NCI-H128 (cell line): ENCODE data around the gene GRIP2.

ENCODE experiments used
- DNase-seq: peaks from one replicate; lab custom pipeline; 2025; ENCODE audit not compliant: unreplicated experiment; lab: John Stamatoyannopoulos, UW

Gene GRIP2

GRCh38 chr3:14455571-14456317 is 84.4 kb downstream of the GRIP2 start:
- no peak for DNase-seq

GRCh38 chr3:14454639-14455310 is 85.4 kb downstream of the GRIP2 start:
- no peak for DNase-seq

- DNase-seq: no peak
Observed at GRCh38 chr3:14453876-14454638, 86.1 kb downstream of the GRIP2 start.

- no peak for DNase-seq
Observed at GRCh38 chr3:14452740-14453710, 87.1 kb downstream of the GRIP2 start.

- DNase-seq: no peak
Observed at GRCh38 chr3:14451844-14452739, 88.0 kb downstream of the GRIP2 start.

GRCh38 chr3:14450922-14451606 is 89.1 kb downstream of the GRIP2 start:
- no peak for DNase-seq

- no peak for DNase-seq
Observed at GRCh38 chr3:14450506-14450905, 89.6 kb downstream of the GRIP2 start.

DNA sequence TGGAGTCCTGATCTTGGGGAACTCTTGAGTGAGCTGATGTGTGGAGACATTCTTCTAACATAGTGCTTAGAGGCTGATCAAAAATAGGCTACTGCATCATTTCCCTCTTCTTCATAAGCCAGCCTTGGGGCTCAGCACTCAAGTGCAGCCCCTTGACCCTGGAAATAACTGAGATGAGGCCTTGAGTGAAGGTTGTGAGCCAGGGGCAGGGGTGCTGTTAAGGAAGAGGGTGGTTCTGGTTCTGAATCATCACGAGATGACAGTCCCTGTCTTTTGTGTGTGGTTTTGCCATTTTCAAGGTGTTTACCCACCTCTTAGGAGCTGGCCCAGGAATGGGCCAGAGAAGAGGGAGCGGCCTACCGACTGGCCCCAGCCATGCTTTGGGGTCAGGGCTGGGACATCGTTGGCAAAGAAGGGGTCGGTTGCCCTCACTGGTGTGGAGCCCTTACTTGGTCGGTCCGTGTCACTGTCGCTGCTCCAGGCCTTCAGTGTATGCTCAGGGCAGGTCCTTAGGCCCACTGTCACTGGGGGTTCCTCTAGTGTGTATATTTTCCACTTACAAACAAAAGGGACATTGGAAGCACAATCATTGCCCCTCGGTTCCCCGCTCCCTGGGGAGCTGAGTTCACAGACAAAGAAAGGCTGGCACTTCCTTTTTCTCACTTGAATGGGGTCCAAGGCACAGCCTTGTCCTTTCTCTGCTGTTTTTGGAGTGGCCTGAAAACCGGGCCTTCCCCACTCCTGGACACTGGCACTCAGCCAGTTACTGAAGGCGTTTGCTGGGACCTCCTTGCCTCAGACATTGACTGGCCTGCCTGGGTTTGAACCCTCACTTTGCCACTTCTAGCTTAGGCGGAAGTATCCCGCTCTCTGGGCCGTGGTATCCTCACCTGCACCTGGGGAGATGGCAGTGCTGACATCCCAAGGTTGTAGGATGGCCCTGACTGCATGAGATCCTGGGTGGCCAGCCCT is 91.1 kb downstream of the GRIP2 start:
- DNase-seq: no peak

DNA sequence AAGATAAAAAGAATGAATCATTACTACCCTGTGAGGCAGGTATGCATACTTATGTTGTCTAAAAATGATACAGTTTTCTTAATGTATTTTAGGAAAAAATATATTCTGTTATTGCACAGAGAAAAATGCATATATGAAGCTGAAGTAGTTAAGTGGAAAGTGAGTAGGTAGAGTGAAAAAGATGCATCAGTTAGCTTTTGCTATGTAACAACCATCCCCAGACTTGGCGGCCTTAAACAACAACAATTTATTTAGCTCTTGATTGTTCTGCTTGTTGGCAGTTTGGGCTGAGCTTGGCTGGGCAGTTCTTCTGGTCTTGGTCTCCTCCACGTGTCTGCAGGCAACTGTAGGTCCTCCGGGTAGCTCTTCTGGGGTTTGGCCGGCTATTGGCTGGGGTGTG is 92.1 kb downstream of the GRIP2 start:
- DNase-seq: no peak

DNA sequence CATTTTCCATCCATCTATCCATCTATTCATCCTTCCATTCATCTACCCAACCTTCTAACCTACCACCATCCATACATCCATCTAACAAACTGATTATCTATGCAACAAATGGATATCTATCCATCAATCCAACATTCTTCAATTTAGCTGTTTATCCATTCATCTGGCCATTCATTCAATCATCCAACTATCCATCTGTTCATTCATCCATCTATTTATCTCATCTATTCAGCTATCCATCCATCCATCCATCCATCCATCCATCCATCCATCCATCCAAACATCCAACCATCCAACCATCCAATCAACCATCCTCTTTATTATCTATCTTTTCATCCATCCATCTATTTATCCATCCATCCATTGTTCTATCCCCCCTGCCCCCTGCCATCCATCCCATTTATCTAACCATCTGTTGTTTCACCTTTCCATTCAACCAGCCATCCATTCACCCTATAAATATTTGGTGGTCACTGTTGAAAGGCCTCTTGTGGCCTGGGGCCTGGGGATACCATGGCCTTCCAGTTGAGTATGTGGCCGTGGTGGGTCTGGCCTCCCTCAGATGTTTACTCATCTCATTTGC is 93.1 kb downstream of the GRIP2 start:
- DNase-seq: no peak

- no peak for DNase-seq
Observed at GRCh38 chr3:14445773-14446172, 94.4 kb downstream of the GRIP2 start.

GRCh38 chr3:14444380-14444779 is 95.8 kb downstream of the GRIP2 start:
- no peak for DNase-seq

GRCh38 chr3:14441920-14442300 is 98.2 kb downstream of the GRIP2 start:
- DNase-seq: no peak

DNA sequence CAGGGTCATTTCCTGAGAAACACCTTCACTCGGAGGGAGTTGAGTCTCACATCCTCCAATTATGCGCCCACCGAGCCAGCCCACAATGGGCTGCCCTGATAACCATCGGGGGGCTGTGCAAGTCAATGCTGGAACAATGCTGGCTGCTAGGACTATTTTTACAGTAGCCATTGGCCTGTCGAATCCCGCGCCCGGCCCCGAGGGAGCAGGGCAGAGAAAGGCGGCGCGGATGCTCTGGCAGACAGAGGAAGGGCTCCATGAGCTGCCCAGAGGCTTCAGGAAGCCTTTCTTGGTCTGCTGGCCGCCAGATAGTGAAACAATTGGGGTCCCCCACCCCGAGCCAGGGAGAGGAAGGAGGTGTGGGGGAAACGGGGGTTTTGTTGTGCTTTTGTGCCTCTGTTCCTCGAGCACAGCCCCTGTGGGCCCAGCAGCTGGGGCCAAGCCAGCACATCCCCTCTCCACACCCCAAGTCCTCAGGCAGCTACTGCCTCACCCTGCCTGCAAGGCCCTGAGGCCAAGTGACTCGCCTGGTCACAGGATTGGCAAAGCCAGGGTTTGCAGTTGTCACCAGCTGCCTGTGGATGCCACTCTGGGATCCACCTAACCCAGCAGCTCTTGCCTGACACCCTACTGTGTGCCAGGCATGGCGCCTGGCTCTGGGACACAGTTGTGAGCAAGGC is 98.8 kb downstream of the GRIP2 start:
- no peak for DNase-seq

GRCh38 chr3:14440531-14441239 is 99.5 kb downstream of the GRIP2 start:
- peak; percentile 24 for DNase-seq

DNA sequence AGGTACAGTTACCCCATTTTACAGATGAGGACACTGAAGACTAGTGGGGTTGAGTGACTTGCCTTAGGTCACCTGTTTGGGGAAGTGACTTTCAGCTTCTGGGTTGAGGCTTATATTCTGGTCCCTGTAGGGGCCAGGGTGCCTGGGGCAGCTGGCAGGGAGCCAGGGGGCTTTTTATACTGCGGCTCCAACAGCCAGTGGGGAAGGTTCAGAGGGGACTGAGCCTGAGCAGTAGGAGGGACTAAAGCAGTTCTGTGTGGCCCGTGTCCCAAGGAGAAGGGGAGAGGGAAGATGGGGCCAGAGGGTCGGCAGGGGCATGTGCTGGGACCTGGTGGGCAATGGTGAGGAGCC is 100.0 kb downstream of the GRIP2 start:
- no peak for DNase-seq
